GM23338 (cell line): Measurements from ENCODE around the gene NFS1. TPM values are rescaled to one million over a fixed set of nuclear protein-coding genes. Genes with fewer than 3 reads are reported as not detected.

Source experiments
- ATAC-seq: fragments of 200-7000 bp; cut with Tn5 transposase; 3 replicates; pipeline ENCODE4 v1.9.1; 2020
- DNase-seq: peaks from one replicate; pipeline ENCODE4 v3.0.0-alpha.2; 2015; ENCODE audit warnings: low spot score
- H2AFZ ChIP-seq: fragments of 200-600 bp; sonication (generic); 2 replicates; pipeline ENCODE4 v1.8.0; 2016; ENCODE audit warnings: antibody characterized with exemption, mild to moderate bottlenecking, moderate library complexity
- H3F3A ChIP-seq: fragments of 200-600 bp; sonication (generic); replicated peaks from 2 replicates; pipeline ENCODE4 v1.8.0; 2017; ENCODE audit warnings: antibody characterized with exemption, mixed run types, low read depth
- H3K27ac ChIP-seq: fragments of 200-600 bp; sonication (generic); 2 replicates; pipeline ENCODE4 v1.6.1; 2016; ENCODE audit warnings: low read depth
- H3K27me3 ChIP-seq: fragments of 200-600 bp; sonication (generic); 2 replicates; pipeline ENCODE4 v1.8.0; 2016; ENCODE audit warnings: mild to moderate bottlenecking, mixed run types, moderate library complexity; ENCODE audit not compliant: insufficient read depth
- H3K36me3 ChIP-seq: fragments of 200-600 bp; sonication (generic); 2 replicates; pipeline ENCODE4 v1.8.0; 2016; ENCODE audit warnings: mild to moderate bottlenecking; ENCODE audit not compliant: insufficient read depth
- H3K4me1 ChIP-seq: fragments of 200-600 bp; sonication (generic); 2 replicates; pipeline ENCODE4 v1.8.0; 2016; ENCODE audit warnings: mild to moderate bottlenecking, moderate library complexity; ENCODE audit not compliant: insufficient read depth
- H3K4me2 ChIP-seq: fragments of 200-600 bp; sonication (generic); 2 replicates; pipeline ENCODE4 v1.7.1; 2017; ENCODE audit warnings: mixed run types
- H3K4me3 ChIP-seq: fragments of 200-600 bp; sonication (generic); 2 replicates; pipeline ENCODE4 v1.6.1; 2016; ENCODE audit warnings: mixed run types
- H3K79me2 ChIP-seq: fragments of 200-600 bp; sonication (generic); replicated peaks from 2 replicates; pipeline ENCODE4 v1.8.0; 2017; ENCODE audit warnings: mild to moderate bottlenecking; ENCODE audit not compliant: insufficient read depth
- H3K9me2 ChIP-seq: fragments of 200-600 bp; sonication (generic); 2 replicates; pipeline ENCODE4 v1.8.0; 2017; ENCODE audit not compliant: insufficient read depth
- H4K20me1 ChIP-seq: fragments of 200-600 bp; sonication (generic); replicated peaks from 2 replicates; pipeline ENCODE4 v1.8.0; 2017; ENCODE audit warnings: mild to moderate bottlenecking; ENCODE audit not compliant: insufficient read depth
- H3K27ac Mint-ChIP-seq: 2 replicates; pipeline ENCODE4 v1.8.0; 2020; ENCODE audit warnings: inconsistent platforms, mild to moderate bottlenecking, moderate library complexity, mixed read lengths
- H3K27me3 Mint-ChIP-seq: 3 replicates; pipeline ENCODE4 v1.8.0; 2022; ENCODE audit warnings: low read depth, mild to moderate bottlenecking, moderate library complexity, mixed read lengths, inconsistent platforms; ENCODE audit not compliant: insufficient read depth, poor library complexity
- H3K36me3 Mint-ChIP-seq: 3 replicates; pipeline ENCODE4 v1.8.0; 2021; ENCODE audit warnings: low read depth, mild to moderate bottlenecking, inconsistent platforms, moderate library complexity, mixed read lengths
- H3K4me1 Mint-ChIP-seq: 3 replicates; pipeline ENCODE4 v1.8.0; 2020; ENCODE audit warnings: mild to moderate bottlenecking, inconsistent platforms, mixed read lengths
- H3K4me3 Mint-ChIP-seq: 3 replicates; pipeline ENCODE4 v1.8.0; 2021; ENCODE audit warnings: moderate library complexity, mild to moderate bottlenecking, inconsistent platforms, mixed read lengths
- H3K9me3 Mint-ChIP-seq: 3 replicates; pipeline ENCODE4 v1.8.0; 2020; ENCODE audit warnings: moderate library complexity, mild to moderate bottlenecking, inconsistent platforms, mixed read lengths
- CTCF ChIP-seq, 2 experiments: fragments of 200-600 bp in 1 of 2; sonication (generic) in 1 of 2; conservative IDR thresholded peaks; 2 replicates each; pipeline versions ENCODE4 v1.5.1 to v1.6.1; 2016 to 2017; ENCODE audit warnings: antibody characterized with exemption in 2 of 2, low read depth in 2 of 2, mild to moderate bottlenecking in 2 of 2, moderate library complexity in 1 of 2
- EZH2phosphoT487 ChIP-seq: fragments of 200-600 bp; sonication (generic); IDR thresholded peaks from one replicate; pipeline ENCODE4 v1.8.1; 2018; ENCODE audit warnings: antibody characterized with exemption; ENCODE audit not compliant: unreplicated experiment
- NANOG ChIP-seq: IDR thresholded peaks from 2 replicates; pipeline ENCODE4 v1.6.1; 2016; ENCODE audit warnings: antibody characterized with exemption, borderline replicate concordance
- REST ChIP-seq: IDR thresholded peaks from one replicate; pipeline ENCODE4 v1.6.1; 2018; ENCODE audit warnings: antibody characterized with exemption; ENCODE audit not compliant: unreplicated experiment
- ZNF114 ChIP-seq: fragments of 250-450 bp; sonication (Bioruptor Pico); IDR thresholded peaks from 2 replicates; pipeline ENCODE4 v1.5.0; 2020; ENCODE audit warnings: mild to moderate bottlenecking, moderate library complexity
- ZNF462 ChIP-seq: fragments of 250-450 bp; sonication (Bioruptor Pico); IDR thresholded peaks from 2 replicates; pipeline ENCODE4 v1.5.0; 2020; ENCODE audit warnings: mild to moderate bottlenecking, moderate library complexity
- polyA plus RNA-seq: library from polyadenylated mRNA; unstranded; fragments of >200 nt; fragmentation: Nextera tagmentation; extraction: Ambion mirVana; gene quantifications from 2 replicates; pipeline ENCODE4 v1.2.1, GENCODE V29; 2016
- total RNA-seq: library from RNA; depleted of rRNA; stranded (reverse); fragments of >200 nt; shearing (Covaris generic); gene quantifications from 2 replicates; pipeline ENCODE4 v1.2.3, GENCODE V29; 2014

Gene NFS1
- total and polyA plus RNA-seq, 2 experiments from 2014 or later, result 22.8 to 35.7 TPM

- TF ChIP-seq ZNF462 (CRISPR knock-in tag) (no peak), EZH2phosphoT487 (no peak)
Observed at GRCh38 chr20:35660122-35660937, 38.8 kb downstream of the NFS1 start (continued).

DNA sequence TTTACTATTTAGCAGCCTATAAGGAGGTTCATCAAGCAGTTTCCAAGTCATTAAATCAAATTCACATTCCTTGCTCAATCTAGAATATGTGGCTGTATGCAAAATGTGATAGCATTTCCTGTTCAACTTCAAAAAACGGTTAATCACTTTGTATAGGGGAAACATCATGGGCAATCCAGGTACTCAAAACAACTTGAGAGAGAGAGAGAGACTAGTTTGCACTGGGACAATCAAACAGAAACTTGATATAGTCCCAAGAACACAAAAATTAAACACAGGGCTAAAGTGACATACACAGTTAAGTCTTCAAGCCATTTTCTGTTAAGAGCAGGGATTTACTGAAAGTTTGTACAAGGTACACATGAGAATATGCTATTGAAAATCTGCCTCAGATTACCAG, 41.9 kb downstream of the NFS1 start:
- H3K79me2 ChIP-seq, result peaks cover 100% of the 10 kb centered on the region
- no peaks in the 10 kb centered on the region for H3K27me3 ChIP-seq
- H3K4me1 ChIP-seq, result peaks cover 37% of the 10 kb centered on the region
- Mint-ChIP-seq H3K4me3 (no peak overlapping the region), H3K27me3 (no peaks in the 10 kb centered on the region), H3K27ac (no peak overlapping the region), H3K9me3 (no peaks in the 10 kb centered on the region), H3K36me3 (peaks cover 8% of the 10 kb centered on the region; the same call in 2 of the 3 replicates), H3K4me1 (peaks cover 29% of the 10 kb centered on the region; the same call in 2 of the 3 replicates)
- H3K36me3 ChIP-seq, result peaks cover 11% of the 10 kb centered on the region; the same call in 1 of the 2 replicates
- no peak overlapping the region for H2AFZ ChIP-seq
- ATAC-seq, result no peak
- 0 out of 2 replicates have a peak, but pooled peaks cover 5% of the 10 kb centered on the region for H3F3A ChIP-seq
- no peak overlapping the region for H3K4me3 ChIP-seq
- no peak overlapping the region for H3K27ac ChIP-seq
- no peak overlapping the region for H3K4me2 ChIP-seq
- DNase-seq, result no peak
- peaks cover 94% of the 10 kb centered on the region for H4K20me1 ChIP-seq
- TF ChIP-seq CTCF (conservative IDR thresholded peaks at IDR 0.05; ENCODE audit: low read depth in 2 of 2) (no peak), NANOG (no peak), ZNF114 (CRISPR knock-in tag) (no peak), REST (no peak), EZH2phosphoT487 (no peak)
- H3K9me2 ChIP-seq, result no peaks in the 10 kb centered on the region
